Left ventricle myocardium superior (tissue), 1 donor: ENCODE results near the gene CRACDL. TPM values are rescaled to one million over a fixed set of nuclear protein-coding genes. Genes with fewer than 3 reads are reported as not detected.
A peak's percentile ranks its signal among the peaks of the same experiment; 100 is the strongest.

Source experiments
- ATAC-seq: fragments of 200-7000 bp; cut with Tn5 transposase; one replicate; pipeline ENCODE4 v1.9.1; 2020; ENCODE audit warnings: mild to moderate bottlenecking, moderate library complexity
- DNase-seq: peaks from one replicate; pipeline ENCODE4 v3.0.0-alpha.2; 2020
- intact Hi-C: fragments of 100-400 bp; cut with micrococcal nuclease; formaldehyde crosslinking; loops from one replicate; pipeline ENCODE4 v1.11.0; 2022
- long read RNA-seq: library from polyadenylated mRNA; unstranded; transcript quantifications from one replicate; pipeline ENCODE4 v2.0.0, GENCODE V29; 2021
- total RNA-seq: library from RNA; stranded (reverse); fragmentation: NEBNext Ultra II Directional; extraction: Animal tissue kit (Norgen Biotek cat#: 25700); gene quantifications from one replicate; pipeline ENCODE4 v1.2.1, GENCODE V29; 2021
- donor health status: DM: no; HTN: yes; CAD: no; lungs with severe emphysema.

CRACDL gene, protein sequence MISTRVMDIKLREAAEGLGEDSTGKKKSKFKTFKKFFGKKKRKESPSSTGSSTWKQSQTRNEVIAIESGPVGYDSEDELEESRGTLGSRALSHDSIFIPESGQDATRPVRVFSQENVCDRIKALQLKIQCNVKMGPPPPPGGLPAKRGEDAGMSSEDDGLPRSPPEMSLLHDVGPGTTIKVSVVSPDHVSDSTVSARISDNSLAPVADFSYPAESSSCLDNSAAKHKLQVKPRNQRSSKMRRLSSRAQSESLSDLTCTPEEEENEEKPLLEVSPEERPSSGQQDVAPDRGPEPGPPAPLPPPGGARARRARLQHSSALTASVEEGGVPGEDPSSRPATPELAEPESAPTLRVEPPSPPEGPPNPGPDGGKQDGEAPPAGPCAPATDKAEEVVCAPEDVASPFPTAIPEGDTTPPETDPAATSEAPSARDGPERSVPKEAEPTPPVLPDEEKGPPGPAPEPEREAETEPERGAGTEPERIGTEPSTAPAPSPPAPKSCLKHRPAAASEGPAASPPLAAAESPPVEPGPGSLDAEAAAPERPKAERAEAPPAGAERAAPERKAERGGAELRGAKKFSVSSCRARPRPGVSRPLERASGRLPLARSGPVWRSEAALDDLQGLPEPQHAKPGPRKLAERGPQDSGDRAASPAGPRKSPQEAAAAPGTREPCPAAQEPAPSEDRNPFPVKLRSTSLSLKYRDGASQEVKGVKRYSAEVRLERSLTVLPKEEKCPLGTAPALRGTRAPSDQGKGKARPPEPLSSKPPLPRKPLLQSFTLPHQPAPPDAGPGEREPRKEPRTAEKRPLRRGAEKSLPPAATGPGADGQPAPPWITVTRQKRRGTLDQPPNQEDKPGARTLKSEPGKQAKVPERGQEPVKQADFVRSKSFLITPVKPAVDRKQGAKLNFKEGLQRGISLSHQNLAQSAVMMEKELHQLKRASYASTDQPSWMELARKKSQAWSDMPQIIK
- 4.0 TPM for total RNA-seq
- long read RNA-seq, partial matches to known transcripts: 16 of 24 reads
- long read RNA-seq, other reads (novel, unspliced or antisense): 8 of 24 reads

GRCh38 chr2:98935777-98936352 lies at the start of gene CRACDL:
Gene CRACDL (minus strand): TSS chr2:98936225. CDS start chr2:98846800, 89,425 bp downstream.
- intact Hi-C loops: no loop called here
- DNase-seq: no peak
- peak; percentile 53 for ATAC-seq

- no peak for ATAC-seq
- no peak for DNase-seq
- intact Hi-C loops: no loop called here
These were observed 39.6 kb upstream of the CRACDL start for GRCh38 chr2:98975611-98976010.

DNA sequence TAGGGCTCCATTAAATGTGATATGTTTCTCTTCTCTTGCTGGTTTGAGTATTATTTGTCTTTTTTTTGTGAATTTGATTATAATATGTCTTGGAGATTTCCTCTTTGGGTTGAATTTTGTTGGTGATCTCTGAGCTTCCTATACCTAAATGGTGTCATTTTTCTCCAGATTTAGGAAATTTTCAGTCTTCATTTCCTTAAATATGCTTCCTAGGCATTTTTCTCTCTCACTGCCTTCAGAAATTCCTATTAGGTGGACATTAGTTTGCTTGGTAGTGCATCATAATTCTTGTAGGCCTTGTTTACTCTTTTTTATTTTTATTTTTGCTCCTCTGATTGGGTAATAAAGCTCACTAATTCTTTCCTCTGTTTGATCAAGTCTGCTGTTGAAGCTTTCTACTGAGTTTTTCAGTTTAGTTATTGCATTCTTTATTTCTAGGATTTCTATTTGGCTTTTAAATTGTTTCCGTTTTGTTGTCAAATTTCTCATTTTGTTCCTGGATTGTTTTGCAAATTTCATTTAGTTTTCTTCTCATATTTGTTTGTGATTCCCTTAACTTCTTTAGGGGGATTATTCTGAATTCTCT lies 36.6 kb upstream of the CRACDL start:
- ATAC-seq (no peak), DNase-seq (no peak)
- intact Hi-C loops: no loop called here

- intact Hi-C loops: no loop called here
- no peak for DNase-seq
- ATAC-seq: no peak
These were observed 23.9 kb upstream of the CRACDL start for GRCh38 chr2:98959810-98960507.

GRCh38 chr2:98952966-98953365 lies 16.9 kb upstream of the CRACDL start:
- ATAC-seq: no peak
- intact Hi-C loops: no loop called here
- DNase-seq: no peak

- ATAC-seq: no peak
- DNase-seq: no peak
- intact Hi-C loops: no loop called here
These were observed 13.1 kb upstream of the CRACDL start for GRCh38 chr2:98948956-98949739.

- ATAC-seq (no peak), DNase-seq (no peak)
- intact Hi-C loops: no loop called here
These were observed 11.5 kb upstream of the CRACDL start for GRCh38 chr2:98947554-98947953.

GRCh38 chr2:98946855-98947254 lies 10.8 kb upstream of the CRACDL start:
- ATAC-seq (no peak), DNase-seq (no peak)
- intact Hi-C loops: no loop called here

DNA sequence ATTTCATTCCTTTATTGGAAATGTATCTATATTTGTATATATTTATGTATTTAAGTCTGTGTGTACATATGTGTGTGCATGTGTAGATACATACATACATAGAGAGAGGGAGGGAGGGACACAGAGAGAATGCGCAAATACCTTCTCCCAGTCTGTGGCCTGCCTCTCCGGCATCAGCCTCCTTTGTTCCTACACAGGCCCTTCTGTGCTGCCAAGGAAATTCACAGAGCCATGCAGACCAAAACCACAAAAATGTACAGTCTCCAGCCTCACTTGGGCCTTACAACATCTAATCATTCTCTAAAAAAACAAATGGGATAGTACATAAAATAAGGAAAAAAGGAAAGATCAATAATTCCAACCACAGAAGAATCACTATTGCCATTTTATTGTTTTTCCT lies 8.8 kb upstream of the CRACDL start:
- ATAC-seq (no peak), DNase-seq (no peak)
- intact Hi-C loops: no loop called here

GRCh38 chr2:98940102-98940501 lies 4.1 kb upstream of the CRACDL start:
- ATAC-seq (no peak), DNase-seq (no peak)
- intact Hi-C loops: no loop called here

DNA sequence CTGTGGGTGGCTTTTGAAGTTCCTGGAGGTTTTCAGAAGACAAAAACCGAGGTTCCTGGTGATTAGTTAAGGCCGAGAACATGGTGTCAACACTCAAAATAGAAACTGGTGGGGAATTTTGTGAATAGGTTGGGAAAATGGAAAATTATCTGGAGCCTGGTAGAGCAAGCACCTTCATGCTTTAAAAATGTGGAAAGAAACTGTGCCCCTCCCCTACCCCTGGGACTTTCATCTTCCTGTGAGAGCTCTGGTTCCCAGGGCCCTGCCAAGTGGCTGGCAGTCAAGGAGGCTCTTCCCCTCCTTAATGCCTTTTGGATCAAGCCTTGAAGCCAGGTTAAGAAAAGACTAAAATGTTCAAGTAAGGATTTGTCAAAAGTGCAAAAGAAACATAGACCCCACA lies 1.9 kb upstream of the CRACDL start:
- DNase-seq (no peak), ATAC-seq (no peak)
- intact Hi-C loops: no loop called here

- ATAC-seq: no peak
- DNase-seq: no peak
- intact Hi-C loops: no loop called here
These were observed 627 bp upstream of the CRACDL start for GRCh38 chr2:98936353-98937351.

- no peak for DNase-seq
- ATAC-seq: no peak
- intact Hi-C loops: no loop called here
These were observed 784 bp downstream of the CRACDL start for GRCh38 chr2:98935111-98935770.

- intact Hi-C loops: no loop called here
- ATAC-seq (no peak), DNase-seq (no peak)
These were observed 3.2 kb downstream of the CRACDL start for GRCh38 chr2:98932778-98933343.

DNA sequence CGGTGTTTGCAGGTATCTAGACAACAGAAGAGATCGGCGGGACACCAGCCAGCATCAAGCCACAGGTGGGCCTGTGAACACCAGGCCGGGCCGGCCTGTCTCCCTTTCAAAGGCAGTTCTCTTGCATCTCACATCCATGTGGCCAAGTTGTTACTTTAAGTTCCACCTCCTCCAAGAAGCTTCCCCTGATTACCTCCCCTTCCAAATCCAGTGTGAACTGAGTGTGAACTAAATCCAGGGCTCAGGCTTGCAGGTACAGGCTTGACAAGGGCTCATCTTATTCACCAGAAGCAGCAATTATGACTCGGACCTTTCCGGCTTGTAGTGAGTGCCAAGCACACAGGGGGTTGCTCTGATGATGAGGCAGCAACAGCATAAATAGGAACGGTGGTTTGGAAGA lies 3.9 kb downstream of the CRACDL start:
- DNase-seq (no peak), ATAC-seq (no peak)
- intact Hi-C loops: no loop called here

DNA sequence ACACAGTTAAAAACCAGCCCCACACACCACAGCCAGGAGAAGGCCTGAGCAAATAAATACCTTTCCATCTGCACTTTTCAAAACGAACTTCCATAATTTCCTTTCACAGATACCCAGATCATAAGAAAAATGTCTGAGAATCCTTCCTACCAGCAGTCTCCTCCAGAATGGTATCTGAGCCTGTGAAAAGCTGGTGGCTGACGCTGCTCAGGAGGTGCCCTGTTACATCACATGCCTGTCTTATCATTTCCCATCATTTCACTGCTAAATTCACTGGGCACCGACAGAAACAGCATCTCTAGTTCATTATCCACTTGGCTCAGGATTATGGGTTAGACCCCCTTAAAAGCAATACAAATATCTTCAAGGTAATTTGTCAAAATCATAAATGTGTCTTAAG lies 4.4 kb downstream of the CRACDL start:
- no peak for ATAC-seq
- DNase-seq: no peak
- intact Hi-C loops: no loop called here
